Effector CD4-positive, alpha-beta T cell (primary cell): ENCODE data around the gene RNASE1. TPM values are rescaled to one million over a fixed set of nuclear protein-coding genes. Genes with fewer than 3 reads are reported as not detected.
"Not testable (repeated sequence)": the region's sequence is repeated elsewhere in the genome, so short reads cannot be mapped to it uniquely, and the experiment has no call there.

Source experiments
- DNase-seq: peaks from one replicate; pipeline ENCODE4 v3.0.0-alpha.2; 2020
- total RNA-seq: gene quantifications from one replicate; lab custom pipeline; 2026; lab: John Stamatoyannopoulos, UW

Gene RNASE1
- total RNA-seq = not detected

DNA sequence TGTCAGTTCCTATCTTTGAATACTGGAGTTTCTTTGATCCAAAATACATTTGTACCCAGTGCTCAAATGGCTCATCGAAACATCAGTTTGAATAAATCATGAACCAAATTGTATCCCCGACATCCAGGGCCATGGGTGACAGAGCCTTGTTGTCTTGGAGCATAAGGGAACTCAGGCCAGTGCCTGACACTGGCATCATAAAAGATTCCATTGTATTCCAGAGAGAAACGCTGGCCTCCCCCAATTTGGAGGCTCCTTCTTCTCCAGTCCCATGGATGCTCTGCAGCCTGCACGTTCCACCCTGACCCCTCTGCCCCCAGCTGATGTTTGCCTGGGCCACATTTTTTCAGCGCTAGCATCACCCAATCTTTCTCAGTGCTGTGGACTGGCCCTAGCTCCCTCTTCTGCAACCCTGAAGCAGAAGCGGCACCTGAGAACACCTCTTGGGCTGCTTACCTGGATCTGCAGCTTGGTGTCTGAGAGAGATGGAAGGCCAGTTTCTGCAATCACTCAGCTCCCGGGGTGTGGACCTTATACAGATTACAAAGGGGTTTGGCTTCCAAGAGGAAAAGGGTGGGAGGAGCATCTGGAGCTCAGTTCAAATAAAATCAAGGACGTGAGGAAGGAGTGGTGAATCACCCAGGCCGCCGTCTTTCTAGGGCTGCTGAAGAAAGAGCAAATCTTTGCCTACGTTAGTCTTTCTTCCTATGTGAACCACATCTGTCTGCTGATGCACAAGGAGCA, at the start of gene RNASE1:
RNASE1 (minus strand) TSS at position 504 of the 744 bp plus-strand sequence. CDS start 776 bp downstream, outside the sequence.
- no peak for DNase-seq

DNA sequence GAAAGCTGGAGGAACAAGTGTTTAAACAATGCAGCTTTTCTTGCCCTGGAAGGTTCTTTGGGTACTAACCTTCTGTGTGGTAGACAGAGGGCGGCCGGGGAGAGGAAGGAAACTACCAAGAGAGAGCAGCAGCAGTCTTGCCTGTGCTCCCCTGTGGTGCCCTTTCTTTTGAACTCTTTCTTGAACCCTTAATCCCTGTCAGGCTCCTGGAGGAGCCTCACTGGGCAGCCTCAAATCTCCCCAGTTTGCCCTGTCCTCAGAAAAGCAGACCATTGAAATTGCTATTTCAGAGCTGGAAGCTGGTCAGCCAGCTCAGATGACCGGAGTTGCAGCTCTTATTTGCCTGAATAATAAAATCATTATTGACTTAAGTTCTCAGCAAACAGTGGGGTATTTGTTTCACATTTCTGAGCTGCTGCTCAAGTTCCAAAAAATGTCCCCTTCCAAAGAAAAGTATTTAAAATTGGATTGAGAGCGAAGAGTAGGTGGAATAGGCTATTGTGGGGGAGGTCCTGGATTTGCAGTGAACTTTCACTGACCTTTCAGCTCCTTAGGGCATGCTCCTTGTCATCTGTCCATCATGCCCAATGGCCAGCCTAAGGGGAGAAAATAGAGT, 46.4 kb upstream of the RNASE1 start:
- DNase-seq = no peak

DNA sequence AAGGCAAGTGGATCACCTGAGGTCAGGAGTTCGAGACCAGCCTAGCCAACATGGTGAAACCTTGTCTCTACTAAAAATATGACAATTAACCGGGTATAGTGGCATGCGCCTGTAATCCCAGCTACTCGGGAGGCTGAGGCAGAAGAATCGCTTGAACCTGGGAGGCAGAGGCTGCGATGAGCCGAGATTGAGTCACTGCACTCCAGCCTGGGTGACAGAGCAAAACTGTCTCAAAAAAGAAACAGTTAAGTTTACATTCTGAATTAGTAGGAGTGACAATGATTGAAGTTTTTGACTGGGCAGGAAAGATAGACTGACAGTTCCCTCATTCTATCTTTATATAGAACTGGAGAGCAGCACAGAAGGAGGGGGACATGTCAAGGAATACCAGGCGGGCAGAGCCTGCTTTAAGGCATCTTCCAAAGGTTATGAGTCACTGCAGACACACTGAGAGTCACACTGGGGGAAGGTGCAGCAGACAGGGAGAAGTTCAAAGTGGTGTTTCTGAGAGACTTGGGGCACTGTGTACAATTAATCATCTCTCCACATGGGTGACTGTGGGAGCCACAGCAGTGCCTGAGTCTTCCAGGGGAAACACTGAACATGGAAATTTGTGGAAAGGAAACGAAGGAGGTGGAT, 45.8 kb upstream of the RNASE1 start:
- DNase-seq = no peak

DNA sequence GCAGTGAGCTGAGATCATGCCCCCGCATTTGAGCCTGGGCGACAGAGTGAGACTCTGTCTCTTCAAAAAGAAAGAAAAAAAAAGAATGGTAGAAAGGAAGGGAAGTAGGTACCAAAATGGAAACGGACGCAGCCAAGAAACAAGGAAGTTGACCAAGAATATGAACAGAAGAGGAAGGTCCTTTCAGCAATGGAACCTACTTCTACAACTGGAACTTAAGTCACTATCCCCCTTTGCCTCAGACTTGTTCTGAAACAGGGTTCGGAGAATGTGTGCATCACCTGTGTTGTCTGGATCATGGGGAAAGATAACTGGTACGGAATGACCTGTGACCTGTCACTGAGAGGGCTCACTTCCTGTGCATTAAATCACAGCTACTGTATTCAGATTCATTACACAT, 43.9 kb upstream of the RNASE1 start:
- DNase-seq = no peak

DNA sequence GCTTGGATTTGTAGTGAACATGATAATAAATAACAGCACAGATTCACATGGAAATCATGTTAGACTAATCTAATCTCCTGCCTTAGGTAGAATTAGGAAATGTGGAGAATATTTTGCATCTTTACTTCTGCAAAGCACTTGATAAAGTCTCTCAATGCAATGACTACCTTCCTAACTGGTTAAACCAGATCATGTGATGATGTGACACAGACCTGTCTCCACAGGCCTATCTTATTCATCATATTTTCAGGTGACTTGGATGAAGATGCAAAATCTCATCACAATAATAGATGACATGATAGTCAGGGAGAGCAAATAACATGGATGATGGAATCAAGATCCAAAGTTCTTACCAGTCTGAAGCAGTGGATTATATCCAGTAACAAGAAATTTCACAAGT, 38.5 kb upstream of the RNASE1 start:
- no peak for DNase-seq

DNA sequence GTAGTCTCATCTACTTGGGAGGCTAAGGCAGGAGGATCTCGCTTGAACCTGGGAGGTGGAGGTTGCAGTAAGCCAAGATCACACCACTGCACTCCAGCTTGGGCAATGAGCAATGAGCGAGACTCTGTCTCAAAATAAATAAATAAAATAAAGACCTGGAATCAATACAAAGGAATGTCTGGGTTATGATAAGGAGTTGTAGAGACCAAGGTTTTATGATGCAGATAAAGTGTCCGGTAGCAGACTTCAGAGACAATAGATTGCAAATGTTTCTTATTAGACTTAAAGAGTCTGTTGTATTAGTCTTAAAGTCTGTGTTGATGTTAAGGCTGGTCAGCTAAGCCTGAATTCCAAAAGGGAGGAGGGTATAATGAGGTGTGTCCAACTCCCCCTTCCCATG, 35.2 kb upstream of the RNASE1 start:
- no peak for DNase-seq

DNA sequence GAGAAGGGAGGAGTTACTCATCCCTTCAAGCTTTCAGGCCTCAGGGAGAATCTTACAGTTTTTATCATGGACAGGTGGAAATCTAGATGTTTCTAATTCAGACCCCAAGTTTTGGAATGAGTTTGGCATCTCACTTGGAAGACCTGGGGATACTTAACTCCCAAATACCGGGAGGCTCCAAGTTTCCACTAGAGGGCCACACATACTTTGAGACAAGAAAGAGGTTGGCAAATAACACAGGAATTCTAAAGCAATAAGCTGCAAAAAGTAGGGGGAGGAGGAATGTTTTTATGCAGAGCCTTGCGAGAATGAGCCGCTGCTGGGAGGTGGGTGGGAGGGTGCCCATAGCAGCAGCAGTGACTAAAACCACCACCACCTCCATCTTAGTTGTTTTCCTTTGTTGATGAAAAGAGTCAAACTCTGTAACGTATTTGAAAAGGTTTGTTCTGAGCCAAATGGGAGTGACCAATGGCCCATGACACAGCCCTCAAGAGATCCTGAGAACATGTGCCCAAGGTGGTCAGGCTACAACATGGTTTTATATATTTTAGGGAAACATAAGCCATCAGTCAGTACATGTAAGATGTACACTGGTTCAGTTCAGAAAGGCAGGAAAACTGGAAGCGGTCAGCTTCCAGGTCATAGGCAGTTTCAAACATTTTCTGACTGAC, 34.2 kb upstream of the RNASE1 start:
- DNase-seq = no peak

DNA sequence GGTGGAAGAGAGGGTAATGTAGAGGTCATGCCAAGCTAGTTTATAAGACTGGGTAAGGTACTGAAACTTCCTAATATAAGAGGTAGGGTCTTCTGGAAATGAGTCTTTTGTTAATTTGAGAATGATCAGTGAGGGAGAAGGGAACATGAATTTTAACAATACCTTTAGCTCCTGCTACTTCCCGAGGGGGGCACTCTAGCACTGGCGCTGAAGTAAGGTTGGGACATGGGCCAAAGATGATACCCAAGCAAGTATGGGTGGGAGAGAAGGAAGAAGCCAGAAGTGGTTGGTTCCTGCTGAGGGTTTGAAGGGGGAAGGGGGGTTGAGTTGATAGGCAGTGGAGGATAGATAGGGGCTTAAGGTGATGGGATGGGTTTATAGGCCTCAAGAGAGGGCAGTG, 32.3 kb upstream of the RNASE1 start:
- DNase-seq = no peak

DNA sequence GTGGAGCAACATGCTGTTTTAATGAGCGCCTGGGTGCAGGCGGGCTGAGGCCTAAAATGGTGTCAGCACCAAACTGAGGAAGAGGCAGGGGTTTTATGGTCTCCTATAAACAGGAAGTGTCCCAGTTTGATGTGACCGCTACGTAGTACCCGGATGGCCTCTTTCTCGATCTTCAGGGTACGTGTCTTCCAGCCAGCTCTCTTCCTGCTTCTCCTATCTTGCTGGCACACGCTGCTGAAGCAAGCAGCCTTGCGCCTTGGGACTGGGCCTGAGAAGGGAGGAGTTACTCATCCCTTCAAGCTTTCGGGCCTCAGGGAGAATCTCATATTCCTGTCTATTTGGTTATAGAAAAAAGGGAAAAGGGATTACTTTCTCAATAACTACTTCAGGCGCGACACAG, 28.2 kb upstream of the RNASE1 start:
- no peak for DNase-seq

DNA sequence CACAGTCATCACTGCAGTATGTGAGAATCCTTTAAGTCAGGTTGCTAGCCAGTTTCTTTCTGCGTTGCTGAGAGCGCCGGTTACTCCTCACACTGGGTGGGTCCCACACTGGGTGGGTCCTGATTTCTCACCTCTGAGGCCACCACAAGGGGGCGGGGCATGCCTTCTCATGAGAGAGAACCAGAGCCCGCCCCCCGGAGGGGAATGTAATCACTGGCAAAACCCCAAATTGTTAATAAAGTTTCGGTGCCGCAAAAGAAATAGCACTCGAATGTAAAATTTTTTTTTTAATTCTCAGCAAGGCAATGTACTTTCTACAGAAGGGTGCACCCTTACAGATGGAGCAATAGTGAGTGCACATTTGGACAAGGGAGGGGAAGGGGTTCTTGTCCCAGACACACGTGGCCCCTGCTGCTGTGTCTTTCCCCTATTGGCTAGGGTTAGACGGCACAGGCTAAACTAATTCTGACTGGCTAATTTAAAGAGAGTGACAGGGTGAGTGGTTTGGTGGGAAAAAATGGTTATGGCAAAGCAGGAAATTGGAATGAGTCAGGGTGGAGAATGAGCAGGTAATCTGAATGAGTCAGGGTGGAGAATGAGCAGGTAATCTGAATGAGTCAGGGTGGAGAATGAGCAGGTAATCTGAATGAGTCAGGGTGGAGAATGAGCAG, 25.5 kb upstream of the RNASE1 start:
- DNase-seq = not testable (repeated sequence)

DNA sequence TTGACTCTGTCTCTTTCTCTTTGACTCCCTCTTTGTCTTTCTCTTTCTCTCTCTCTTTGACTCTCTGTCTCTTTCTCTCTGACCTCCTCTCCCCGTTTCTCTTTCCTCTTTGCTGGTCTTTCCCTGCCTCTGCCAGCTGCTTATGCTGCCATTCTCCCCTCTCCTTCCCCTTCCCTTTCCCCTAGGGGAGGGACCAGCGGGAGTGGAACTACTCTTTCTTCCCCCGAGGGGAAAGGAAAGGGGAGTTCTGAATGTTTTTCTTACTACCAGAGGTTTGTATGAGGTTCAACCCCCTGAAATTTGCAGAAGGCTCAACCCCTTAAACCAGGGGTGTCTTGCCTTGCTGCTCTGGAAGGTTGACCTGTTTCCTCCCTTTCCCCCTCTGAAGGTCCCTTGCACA, 24.7 kb upstream of the RNASE1 start:
- DNase-seq = no peak

DNA sequence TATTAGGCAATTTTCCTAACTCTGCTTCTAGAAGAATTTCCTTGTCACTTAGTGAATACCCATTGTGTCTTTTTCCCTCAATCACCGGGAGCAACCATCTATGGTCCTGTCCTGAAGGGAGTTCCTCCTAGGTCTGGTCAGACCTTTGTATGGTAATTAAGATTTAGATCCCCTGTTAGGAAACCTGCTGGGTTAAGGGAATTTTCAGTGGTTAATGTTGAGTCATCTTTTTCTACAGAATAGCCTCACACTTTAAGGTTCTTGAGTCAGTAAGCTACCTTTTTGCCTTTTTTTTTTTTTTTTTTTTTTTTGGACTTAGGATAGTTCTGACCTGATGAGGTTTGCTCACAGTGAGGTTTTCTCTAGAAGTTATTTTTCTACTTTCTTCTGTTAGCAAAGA, 24.0 kb upstream of the RNASE1 start:
- not testable (repeated sequence) for DNase-seq

DNA sequence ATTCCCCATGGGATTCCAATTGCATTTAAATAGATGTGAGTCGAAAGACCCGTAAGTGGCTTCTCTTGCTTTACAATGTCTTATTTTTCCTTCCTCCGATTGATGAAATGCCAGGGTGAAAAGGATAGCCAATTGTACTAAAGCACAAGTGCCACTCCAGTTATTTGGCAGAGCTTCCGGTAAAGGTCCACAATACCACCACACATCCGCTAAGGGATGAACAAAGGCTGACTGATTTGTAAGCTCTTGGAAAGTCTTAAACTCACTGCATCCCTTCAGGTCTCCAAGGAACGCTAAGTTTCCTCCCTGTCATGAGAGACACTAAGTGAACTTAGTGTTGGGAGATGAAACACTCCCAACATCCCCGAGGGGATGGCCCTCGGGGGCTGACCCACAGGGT, 21.2 kb upstream of the RNASE1 start:
- no peak for DNase-seq

DNA sequence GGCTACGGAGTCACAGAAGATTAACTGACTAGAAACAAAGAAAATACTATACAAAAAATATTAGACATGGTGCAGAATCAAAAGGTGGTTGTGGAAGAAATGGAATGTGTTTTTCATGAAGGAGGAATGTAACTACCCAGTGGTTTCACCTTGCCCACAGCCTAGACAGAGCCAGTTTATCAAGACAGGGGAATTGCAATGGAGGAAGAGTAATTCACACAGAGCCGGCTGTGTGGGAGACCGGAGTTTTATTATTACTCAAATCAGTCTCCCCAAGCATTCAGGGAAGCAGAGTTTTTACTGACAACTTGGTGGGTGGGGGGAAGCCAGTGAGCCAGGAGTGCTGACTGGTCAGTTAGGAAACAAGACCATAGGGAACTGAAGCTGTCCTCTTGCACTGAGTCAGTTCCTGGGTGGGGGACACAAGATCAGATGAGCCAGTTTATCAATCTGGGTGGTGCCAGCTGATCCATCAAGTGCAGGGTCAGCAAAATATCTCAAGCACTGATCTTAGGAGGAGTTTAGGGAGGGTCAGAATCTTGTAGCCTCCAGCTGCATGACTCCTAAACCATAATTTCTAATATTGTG, 19.0 kb upstream of the RNASE1 start:
- not testable (repeated sequence) for DNase-seq

DNA sequence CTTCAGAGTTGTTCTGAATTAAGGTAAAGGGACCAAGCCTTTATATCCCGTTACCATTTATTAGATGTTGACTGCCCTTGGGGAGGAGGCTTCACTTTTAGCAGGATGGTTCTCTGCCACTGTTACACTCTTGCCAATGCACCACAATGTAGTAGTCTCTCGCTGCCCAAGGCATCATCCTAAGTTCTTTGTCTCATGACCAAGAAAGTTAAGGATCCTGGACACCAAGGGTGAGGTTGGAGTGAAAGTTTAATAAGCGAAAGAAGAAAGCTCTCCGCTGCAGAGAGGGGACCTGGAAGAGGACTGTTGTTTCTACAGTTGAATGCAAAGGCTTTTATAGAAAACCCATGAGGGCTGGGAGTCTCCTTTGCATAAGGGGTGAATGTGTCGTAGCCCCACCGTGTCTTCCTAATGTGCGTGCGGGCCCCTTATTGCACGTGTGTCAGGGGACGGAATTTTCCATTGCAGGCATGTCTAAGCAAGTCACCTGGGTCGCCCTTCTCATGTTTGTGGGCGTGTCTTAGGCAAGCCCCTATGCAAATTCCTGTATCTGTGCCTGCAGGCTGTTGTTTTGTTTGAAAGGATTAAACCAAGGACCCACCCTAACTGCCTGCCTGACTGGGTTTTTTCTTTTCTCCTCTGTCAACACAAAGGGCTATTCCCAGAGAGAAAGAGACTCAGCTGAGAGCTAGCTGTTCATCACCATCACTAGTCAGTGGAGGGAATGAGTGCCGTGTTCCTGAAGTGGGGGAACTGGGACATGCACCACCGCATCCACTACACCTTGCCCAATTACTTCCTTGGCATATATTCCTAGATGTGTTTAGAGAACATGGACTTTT, 17.6 kb upstream of the RNASE1 start:
- no peak for DNase-seq

DNA sequence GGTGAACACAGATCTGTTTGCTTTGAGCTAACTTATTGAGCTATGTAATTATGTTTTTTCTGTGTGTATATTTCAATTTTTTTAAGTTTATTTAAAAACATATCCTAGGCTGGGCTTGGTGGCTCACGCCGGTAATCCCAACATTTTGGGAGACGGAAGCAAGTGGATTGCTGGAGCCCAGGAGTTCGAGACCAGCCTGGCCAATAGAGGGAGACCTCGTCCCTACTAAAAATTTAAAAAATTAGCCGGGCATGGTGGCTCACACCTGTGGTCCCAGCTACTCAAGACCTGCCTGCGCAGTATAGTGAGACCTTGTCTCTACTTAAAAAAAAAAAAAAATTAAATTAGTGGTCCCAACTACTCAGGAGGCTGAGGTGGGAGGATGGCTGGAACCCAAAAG, 16.2 kb upstream of the RNASE1 start:
- no peak for DNase-seq

DNA sequence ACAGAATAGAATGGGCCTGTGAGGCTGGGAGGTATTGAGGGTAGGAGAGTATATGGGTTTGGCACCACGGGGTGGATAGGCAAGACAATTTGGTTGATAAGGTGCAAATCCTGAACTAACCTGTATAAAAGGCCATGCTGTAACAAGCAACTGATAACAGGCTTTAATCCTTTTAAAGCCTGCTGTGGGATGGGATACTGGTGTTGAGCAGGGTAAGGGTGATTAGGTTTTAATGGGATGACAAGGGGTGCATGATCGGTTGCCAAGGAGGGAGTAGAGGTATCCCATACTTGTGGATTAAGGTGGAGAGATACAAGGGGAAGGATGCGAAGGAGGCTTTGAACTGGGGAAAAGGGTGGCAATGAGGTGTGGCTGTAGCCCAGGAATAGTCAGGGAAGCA, 13.3 kb upstream of the RNASE1 start:
- not testable (repeated sequence) for DNase-seq

DNA sequence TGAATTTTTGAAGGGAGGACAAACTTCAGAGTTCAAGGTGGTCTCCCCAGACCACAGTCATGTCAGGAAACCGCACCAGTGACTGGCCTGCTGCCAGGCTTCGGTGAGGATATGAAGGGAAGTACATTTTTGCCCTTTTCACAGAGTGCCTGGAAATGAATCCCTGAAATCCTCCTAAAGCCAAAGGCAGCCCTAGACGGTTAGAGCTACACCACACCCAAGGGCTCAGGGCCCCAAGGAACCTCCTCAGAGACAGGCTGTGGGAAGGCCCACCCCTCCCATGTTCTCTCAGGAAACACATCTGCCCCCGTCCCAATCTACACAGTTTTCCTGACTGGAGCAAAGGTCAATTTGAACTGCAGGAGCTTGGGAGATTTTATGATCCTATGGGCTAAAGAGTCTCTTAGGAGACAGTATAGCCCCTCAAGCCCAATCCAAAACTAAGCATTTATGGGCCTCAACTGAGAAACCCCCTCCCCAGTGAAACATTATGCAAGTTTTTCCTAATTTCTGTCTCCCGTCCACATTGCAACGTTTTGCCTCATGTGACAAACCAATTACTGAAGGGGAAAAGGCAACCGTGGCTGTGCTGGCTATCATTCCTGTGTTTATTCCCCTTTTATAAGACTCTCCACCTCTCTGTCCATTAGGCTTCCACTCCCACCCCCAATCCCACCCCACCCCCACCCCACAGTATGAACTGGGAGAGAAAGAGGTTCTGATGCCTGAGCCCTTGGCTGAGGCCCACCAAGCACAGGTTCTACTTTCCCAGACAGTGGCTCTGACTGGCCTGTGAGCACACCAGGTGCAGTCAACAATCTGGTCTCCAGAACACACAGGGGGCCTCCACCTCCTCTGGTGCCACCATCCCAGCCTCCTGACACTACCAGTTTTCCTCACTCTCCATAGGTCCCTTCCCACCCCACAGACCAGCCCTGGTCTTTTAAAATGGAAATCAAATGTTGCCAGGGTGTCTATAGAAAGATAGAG, 9.6 kb upstream of the RNASE1 start:
- DNase-seq = no peak

DNA sequence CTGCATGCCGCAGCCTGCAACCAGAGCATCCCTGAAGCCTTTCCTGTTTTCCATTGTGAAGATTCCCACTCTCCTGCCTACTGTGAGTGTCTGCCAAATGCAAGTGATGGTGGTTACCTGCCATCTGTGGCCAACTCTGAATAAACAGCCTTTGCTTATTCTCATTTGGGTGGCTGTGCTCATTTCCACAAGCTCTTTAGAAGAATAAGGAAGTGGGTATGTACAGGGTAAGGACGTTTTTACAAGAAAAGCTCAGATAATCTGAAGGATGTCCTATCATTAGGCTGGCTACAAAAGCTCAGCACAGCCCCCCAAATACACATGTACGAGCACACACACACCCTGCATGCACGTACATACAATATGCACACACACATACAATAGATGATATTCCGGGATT, 7.3 kb upstream of the RNASE1 start:
- DNase-seq = no peak

DNA sequence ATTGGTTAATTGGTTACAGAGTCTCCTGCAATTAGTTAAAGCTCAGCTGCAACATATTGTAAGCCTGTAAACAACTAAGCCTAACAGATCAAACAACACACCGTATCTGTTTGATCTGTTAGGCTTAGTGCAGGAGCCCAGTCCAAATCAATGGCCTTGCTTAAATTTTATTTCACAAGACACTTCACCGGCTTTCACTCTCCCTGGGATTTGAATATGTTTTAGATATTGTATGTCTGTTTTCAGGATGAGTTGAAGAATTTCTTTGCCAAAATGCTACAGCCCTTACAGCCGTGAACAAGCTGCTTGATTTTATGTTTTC, 5.5 kb upstream of the RNASE1 start:
- DNase-seq = no peak
